NCI-H82 treated with DMSO at 0.1 percent for 48 hours (cell line): ENCODE results near the gene LGALS7.
"Not testable (repeated sequence)": the region's sequence is repeated elsewhere in the genome, so short reads cannot be mapped to it uniquely, and the experiment has no call there.

ENCODE experiments used
- DNase-seq: peaks from one replicate; lab custom pipeline; 2025; ENCODE audit not compliant: unreplicated experiment; lab: John Stamatoyannopoulos, UW

The LGALS7 gene

GRCh38 chr19:38800577-38801347 lies 27.4 kb upstream of the LGALS7 start:
- DNase-seq = no peak

- no peak for DNase-seq
Observed at GRCh38 chr19:38799104-38799503, 25.8 kb upstream of the LGALS7 start.

- DNase-seq = not testable (repeated sequence)
Observed at GRCh38 chr19:38797781-38798180, 24.5 kb upstream of the LGALS7 start.

GRCh38 chr19:38796154-38796553 lies 22.8 kb upstream of the LGALS7 start:
- DNase-seq = no peak

- DNase-seq = no peak
Observed at GRCh38 chr19:38795549-38795948, 22.2 kb upstream of the LGALS7 start.

- DNase-seq = no peak
Observed at GRCh38 chr19:38793671-38794070, 20.4 kb upstream of the LGALS7 start.

GRCh38 chr19:38793177-38793576 lies 19.9 kb upstream of the LGALS7 start:
- DNase-seq = no peak

GRCh38 chr19:38792250-38793111 lies 19.2 kb upstream of the LGALS7 start:
- no peak for DNase-seq

- DNase-seq = not testable (repeated sequence)
Observed at GRCh38 chr19:38791451-38792064, 18.2 kb upstream of the LGALS7 start.

GRCh38 chr19:38790507-38791403 lies 17.4 kb upstream of the LGALS7 start:
- not testable (repeated sequence) for DNase-seq

- DNase-seq = no peak
Observed at GRCh38 chr19:38788478-38789243, 15.3 kb upstream of the LGALS7 start, which contains the start of gene LGALS7B. LGALS7B (plus strand) TSS chr19:38789200; CDS start chr19:38789227, 27 bp downstream.

GRCh38 chr19:38786572-38787265 lies 13.4 kb upstream of the LGALS7 start:
- DNase-seq = no peak

- not testable (repeated sequence) for DNase-seq
Observed at GRCh38 chr19:38786061-38786460, 12.7 kb upstream of the LGALS7 start.

GRCh38 chr19:38785187-38785699 lies 11.9 kb upstream of the LGALS7 start:
- no peak for DNase-seq

GRCh38 chr19:38784224-38784623 lies 10.9 kb upstream of the LGALS7 start:
- no peak for DNase-seq

GRCh38 chr19:38782212-38782611 lies 8.9 kb upstream of the LGALS7 start:
- DNase-seq = not testable (repeated sequence)

GRCh38 chr19:38781058-38781457 lies 7.7 kb upstream of the LGALS7 start:
- DNase-seq = no peak

- DNase-seq = no peak
Observed at GRCh38 chr19:38780443-38780842, 7.1 kb upstream of the LGALS7 start.

- no peak for DNase-seq
Observed at GRCh38 chr19:38778733-38779132, 5.4 kb upstream of the LGALS7 start.
